Hematopoietic multipotent progenitor cell treated with erythropoietin and hydrocortisone succinate and interleukin-3 and kit ligand, for 8 days (in vitro differentiated cells): ENCODE measurements around the gene PLXNC1.

Experiments used
- DNase-seq: peaks from one replicate; pipeline ENCODE4 v3.0.0-alpha.2; 2015

PLXNC1 gene

GRCh38 chr12:94147991-94148738 is at the start of gene PLXNC1:
PLXNC1 (plus strand) TSS chr12:94148577; CDS start chr12:94148972, 395 bp downstream.
- DNase-seq, result peak; percentile 58

GRCh38 chr12:94099191-94099590 is 49.2 kb upstream of the PLXNC1 start:
- no peak for DNase-seq

- DNase-seq, result no peak
Measured at GRCh38 chr12:94099632-94100031, 48.7 kb upstream of the PLXNC1 start.

- peak; percentile 27 for DNase-seq
Measured at GRCh38 chr12:94100211-94100627, 48.2 kb upstream of the PLXNC1 start.

GRCh38 chr12:94100990-94101737 is 47.2 kb upstream of the PLXNC1 start:
- peak; percentile 68 for DNase-seq

GRCh38 chr12:94101738-94102660 is 46.4 kb upstream of the PLXNC1 start:
- peak; percentile 92 for DNase-seq

- no peak for DNase-seq
Measured at GRCh38 chr12:94103986-94104385, 44.4 kb upstream of the PLXNC1 start.

GRCh38 chr12:94107910-94108309 is 40.5 kb upstream of the PLXNC1 start:
- DNase-seq, result no peak

- peak; percentile 58 for DNase-seq
Measured at GRCh38 chr12:94109160-94109559, 39.2 kb upstream of the PLXNC1 start.

GRCh38 chr12:94110258-94110657 is 38.1 kb upstream of the PLXNC1 start:
- DNase-seq, result no peak

- DNase-seq, result no peak
Measured at GRCh38 chr12:94111302-94111701, 37.1 kb upstream of the PLXNC1 start.

GRCh38 chr12:94112121-94112520 is 36.3 kb upstream of the PLXNC1 start:
- no peak for DNase-seq

- DNase-seq, result no peak
Measured at GRCh38 chr12:94114166-94114565, 34.2 kb upstream of the PLXNC1 start.

GRCh38 chr12:94116191-94116590 is 32.2 kb upstream of the PLXNC1 start:
- DNase-seq, result no peak

GRCh38 chr12:94121886-94122285 is 26.5 kb upstream of the PLXNC1 start:
- DNase-seq, result no peak

- DNase-seq, result no peak
Measured at GRCh38 chr12:94122591-94122990, 25.8 kb upstream of the PLXNC1 start.

- DNase-seq, result no peak
Measured at GRCh38 chr12:94123127-94123526, 25.2 kb upstream of the PLXNC1 start.

GRCh38 chr12:94126067-94126466 is 22.3 kb upstream of the PLXNC1 start:
- DNase-seq, result no peak

- peak; percentile 68 for DNase-seq
Measured at GRCh38 chr12:94127239-94128131, 20.9 kb upstream of the PLXNC1 start.

- no peak for DNase-seq
Measured at GRCh38 chr12:94128280-94128679, 20.1 kb upstream of the PLXNC1 start.

- DNase-seq, result peak; percentile 83
Measured at GRCh38 chr12:94133964-94134795, 14.2 kb upstream of the PLXNC1 start.
